Loucy (cell line): Measurements from ENCODE around the gene PITPNB.

Source experiments
- H2AFZ ChIP-seq: fragments of 200-600 bp; sonication (generic); 2 replicates; pipeline ENCODE4 v1.6.0; 2016; ENCODE audit warnings: antibody characterized with exemption, mild to moderate bottlenecking, low read length, moderate library complexity
- H3F3A ChIP-seq: fragments of 200-600 bp; 2 replicates; pipeline ENCODE4 v1.6.0; 2016; ENCODE audit warnings: antibody characterized with exemption, low read depth, mild to moderate bottlenecking
- H3K27me3 ChIP-seq: fragments of 200-600 bp; sonication (generic); 2 replicates; pipeline ENCODE4 v1.6.1; 2014; ENCODE audit warnings: low read length, mild to moderate bottlenecking; ENCODE audit not compliant: insufficient read depth, poor library complexity, severe bottlenecking
- H3K36me3 ChIP-seq: fragments of 200-600 bp; sonication (generic); 2 replicates; pipeline ENCODE4 v1.6.1; 2016; ENCODE audit warnings: low read length; ENCODE audit not compliant: insufficient read depth
- H3K4me1 ChIP-seq: fragments of 200-600 bp; sonication (generic); 2 replicates; pipeline ENCODE4 v1.5.1; 2014; ENCODE audit warnings: low read length, mild to moderate bottlenecking; ENCODE audit not compliant: insufficient read depth, poor library complexity, severe bottlenecking
- H3K4me2 ChIP-seq: fragments of 200-600 bp; sonication (generic); 2 replicates; pipeline ENCODE4 v1.6.0; 2014; ENCODE audit warnings: antibody characterized with exemption, low read length, low read depth, mild to moderate bottlenecking; ENCODE audit not compliant: poor library complexity, severe bottlenecking
- H3K4me3 ChIP-seq: fragments of 200-600 bp; sonication (generic); 2 replicates; pipeline ENCODE4 v1.5.1; 2014; ENCODE audit warnings: low read length, mild to moderate bottlenecking, mixed read lengths; ENCODE audit not compliant: poor library complexity, severe bottlenecking
- H3K79me2 ChIP-seq: fragments of 200-600 bp; sonication (generic); 2 replicates; pipeline ENCODE4 v1.6.1; 2014; ENCODE audit warnings: low read length; ENCODE audit not compliant: insufficient read depth
- H3K9ac ChIP-seq: fragments of 200-600 bp; sonication (generic); 2 replicates; pipeline ENCODE4 v1.6.0; 2014; ENCODE audit warnings: mild to moderate bottlenecking, low read depth, low read length, moderate library complexity; ENCODE audit not compliant: poor library complexity, severe bottlenecking
- H3K9me2 ChIP-seq: fragments of 200-600 bp; sonication (generic); replicated peaks from 2 replicates; pipeline ENCODE4 v1.6.1; 2016; ENCODE audit warnings: low read depth, low read length, mixed read lengths
- H3K9me3 ChIP-seq: fragments of 200-600 bp; sonication (generic); 2 replicates; pipeline ENCODE4 v1.6.1; 2014; ENCODE audit warnings: mild to moderate bottlenecking, antibody characterized with exemption, low read length, low read depth; ENCODE audit not compliant: insufficient read depth
- H4K20me1 ChIP-seq: fragments of 200-600 bp; sonication (generic); 2 replicates; pipeline ENCODE4 v1.6.0; 2014; ENCODE audit warnings: antibody characterized with exemption, low read length, mild to moderate bottlenecking; ENCODE audit not compliant: insufficient read depth, poor library complexity, severe bottlenecking
- CTCF ChIP-seq: fragments of 200-600 bp; sonication (generic); conservative IDR thresholded peaks from 2 replicates; pipeline ENCODE4 v1.5.1; 2014; ENCODE audit warnings: mild to moderate bottlenecking, antibody characterized with exemption, low read length
- EZH2phosphoT487 ChIP-seq: fragments of 200-600 bp; IDR thresholded peaks from 2 replicates; pipeline ENCODE4 v1.6.1; 2018; ENCODE audit warnings: antibody characterized with exemption, mild to moderate bottlenecking, moderate library complexity, borderline replicate concordance

The PITPNB gene

GRCh38 chr22:27844256-27844655, 74.8 kb downstream of the PITPNB start:
- Histone ChIP-seq H3K9me2 (no peaks in the 10 kb centered on the region), H4K20me1 (no peaks in the 10 kb centered on the region), H3K4me3 (no peak overlapping the region), H3K27me3 (no peaks in the 10 kb centered on the region), H3K4me1 (no peaks in the 10 kb centered on the region), H2AFZ (no peak overlapping the region), H3K36me3 (peaks cover 15% of the 10 kb centered on the region; the same call in 1 of the 2 replicates), H3F3A (no peaks in the 10 kb centered on the region), H3K4me2 (no peak overlapping the region), H3K9ac (no peak overlapping the region), H3K9me3 (no peaks in the 10 kb centered on the region), H3K79me2 (no peaks in the 10 kb centered on the region)
- TF ChIP-seq EZH2phosphoT487 (no peak), CTCF (no peak)

GRCh38 chr22:27843441-27843840, 75.6 kb downstream of the PITPNB start:
- no peaks in the 10 kb centered on the region for H3K4me1 ChIP-seq
- H3K4me2 ChIP-seq = no peak overlapping the region
- H3K36me3 ChIP-seq = peaks cover 9% of the 10 kb centered on the region; the same call in 1 of the 2 replicates
- H3F3A ChIP-seq = no peaks in the 10 kb centered on the region
- H3K27me3 ChIP-seq = no peaks in the 10 kb centered on the region
- H4K20me1 ChIP-seq = no peaks in the 10 kb centered on the region
- no peak overlapping the region for H3K9ac ChIP-seq
- TF ChIP-seq CTCF (no peak), EZH2phosphoT487 (no peak)
- H3K4me3 ChIP-seq = no peak overlapping the region
- H3K9me2 ChIP-seq = no peaks in the 10 kb centered on the region
- H3K9me3 ChIP-seq = no peaks in the 10 kb centered on the region
- no peak overlapping the region for H2AFZ ChIP-seq
- no peaks in the 10 kb centered on the region for H3K79me2 ChIP-seq

GRCh38 chr22:27842669-27843431, 76.2 kb downstream of the PITPNB start:
- H2AFZ ChIP-seq = no peak overlapping the region
- H3F3A ChIP-seq = no peaks in the 10 kb centered on the region
- H3K79me2 ChIP-seq = no peaks in the 10 kb centered on the region
- TF ChIP-seq EZH2phosphoT487 (no peak), CTCF (no peak)
- no peak overlapping the region for H3K4me2 ChIP-seq
- no peaks in the 10 kb centered on the region for H3K27me3 ChIP-seq
- H3K9ac ChIP-seq = no peak overlapping the region
- H3K36me3 ChIP-seq = peaks cover 3% of the 10 kb centered on the region; the same call in 1 of the 2 replicates
- no peaks in the 10 kb centered on the region for H3K9me3 ChIP-seq
- no peaks in the 10 kb centered on the region for H3K4me1 ChIP-seq
- no peaks in the 10 kb centered on the region for H3K9me2 ChIP-seq
- no peaks in the 10 kb centered on the region for H4K20me1 ChIP-seq
- no peak overlapping the region for H3K4me3 ChIP-seq
